HUES64 (cell line): ENCODE data around the gene SLC41A3.

Experiments
- H3K27ac ChIP-seq: 2 replicates; pipeline ENCODE4 v1.7.0; 2013; ENCODE audit warnings: low read depth, low read length, inconsistent platforms
- H3K27me3 ChIP-seq: 2 replicates; pipeline ENCODE4 v1.6.1; 2013; ENCODE audit warnings: mild to moderate bottlenecking, low read length; ENCODE audit not compliant: insufficient read depth
- H3K36me3 ChIP-seq: 2 replicates; pipeline ENCODE4 v1.6.1; 2013; ENCODE audit warnings: mild to moderate bottlenecking, low read length; ENCODE audit not compliant: insufficient read depth
- H3K4me1 ChIP-seq: 2 replicates; pipeline ENCODE4 v1.6.1; 2013; ENCODE audit warnings: mild to moderate bottlenecking, low read length, moderate library complexity; ENCODE audit not compliant: insufficient read depth
- H3K4me3 ChIP-seq: 2 replicates; pipeline ENCODE4 v1.5.1; 2013; ENCODE audit warnings: mild to moderate bottlenecking, low read length, moderate library complexity
- H3K9ac ChIP-seq: 2 replicates; pipeline ENCODE4 v1.6.1; 2013; ENCODE audit warnings: mild to moderate bottlenecking, low read depth, low read length
- H3K9me3 ChIP-seq: 2 replicates; pipeline ENCODE4 v1.6.1; 2013; ENCODE audit warnings: low read depth, low read length; ENCODE audit not compliant: insufficient read depth
- WGBS: fragments of 150-250, 120-280 bp; methylation state at CpG from one replicate; pipeline ENCODE4 v1.1.7; 2013; ENCODE audit warnings: missing lambda C conversion rate; 5-methylcytosine and 5-hydroxymethylcytosine counted together

Gene SLC41A3

DNA sequence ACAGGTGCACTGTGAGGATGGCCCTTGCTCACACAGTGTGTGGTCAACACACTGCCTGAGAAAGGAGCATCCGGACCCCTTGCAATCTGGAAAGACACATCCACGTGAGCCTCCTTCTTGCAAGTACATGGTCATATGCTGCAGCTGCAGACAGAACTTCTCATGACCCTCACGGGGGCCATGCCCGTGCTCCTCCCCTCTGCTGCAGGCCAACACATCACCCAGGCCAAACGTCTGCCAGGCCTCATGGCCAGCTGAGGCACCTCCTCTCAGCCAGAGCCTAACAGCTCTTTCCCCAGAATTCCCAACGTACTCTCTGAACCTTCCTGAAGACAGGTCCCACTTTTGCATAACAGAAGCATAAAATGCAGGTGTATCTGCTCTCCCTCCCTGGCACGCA lies 25.3 kb downstream of the SLC41A3 start:
- WGBS = 77% methylated on average over 7 of the region's 7 CpGs
- no peaks in the 10 kb centered on the region for H3K36me3 ChIP-seq
- no peak overlapping the region for H3K27ac ChIP-seq

DNA sequence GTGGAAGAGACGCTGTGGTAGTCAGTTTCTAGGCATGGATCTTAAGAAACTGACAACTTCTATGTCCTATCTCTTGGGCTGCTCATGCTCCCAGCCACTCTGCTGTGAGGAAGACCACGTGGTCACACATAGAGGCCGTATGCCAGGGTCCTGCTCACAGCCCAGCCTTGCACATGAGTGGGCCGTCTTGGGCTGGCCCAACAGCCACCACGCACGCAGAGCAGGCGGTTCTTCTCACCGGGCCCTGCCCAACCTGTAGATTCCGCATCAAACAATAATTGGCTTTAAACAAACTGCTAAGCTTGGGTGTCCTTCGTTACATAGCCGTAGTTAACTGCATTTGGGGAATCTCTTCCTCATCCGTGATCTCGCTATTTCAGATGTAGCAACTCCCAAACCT lies 26.0 kb downstream of the SLC41A3 start:
- no peak overlapping the region for H3K27ac ChIP-seq
- no peak overlapping the region for H3K4me3 ChIP-seq
- H3K36me3 ChIP-seq = no peaks in the 10 kb centered on the region
- no peak overlapping the region for H3K9ac ChIP-seq
- H3K4me1 ChIP-seq = no peaks in the 10 kb centered on the region
- H3K9me3 ChIP-seq = no peaks in the 10 kb centered on the region
- 93% methylated on average over 13 of the region's 13 CpGs for WGBS
- no peaks in the 10 kb centered on the region for H3K27me3 ChIP-seq

More for the DNA sequence above, 25.3 kb downstream of the SLC41A3 start:
- Histone ChIP-seq H3K4me1 (no peaks in the 10 kb centered on the region), H3K27me3 (no peaks in the 10 kb centered on the region), H3K9ac (no peak overlapping the region), H3K4me3 (no peak overlapping the region), H3K9me3 (no peaks in the 10 kb centered on the region)

DNA sequence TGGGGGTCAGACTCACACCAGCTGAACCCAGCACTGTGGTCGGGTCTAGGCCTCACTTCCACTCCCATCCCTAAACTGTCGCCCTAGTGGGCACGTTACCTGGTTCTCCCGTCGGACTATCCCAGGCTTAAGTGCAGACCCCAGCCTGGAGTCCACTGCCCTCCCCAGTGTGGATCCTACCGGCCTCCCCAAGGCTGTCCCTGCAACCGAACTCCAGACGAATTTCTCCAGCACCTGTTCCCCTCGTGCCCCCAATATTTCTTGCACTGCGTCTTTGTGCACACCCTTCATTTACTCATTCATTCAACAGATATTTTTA lies 26.5 kb downstream of the SLC41A3 start:
- Histone ChIP-seq H3K9ac (no peak overlapping the region), H3K27ac (no peak overlapping the region)
- WGBS = 81% methylated on average over 10 of the region's 10 CpGs

DNA sequence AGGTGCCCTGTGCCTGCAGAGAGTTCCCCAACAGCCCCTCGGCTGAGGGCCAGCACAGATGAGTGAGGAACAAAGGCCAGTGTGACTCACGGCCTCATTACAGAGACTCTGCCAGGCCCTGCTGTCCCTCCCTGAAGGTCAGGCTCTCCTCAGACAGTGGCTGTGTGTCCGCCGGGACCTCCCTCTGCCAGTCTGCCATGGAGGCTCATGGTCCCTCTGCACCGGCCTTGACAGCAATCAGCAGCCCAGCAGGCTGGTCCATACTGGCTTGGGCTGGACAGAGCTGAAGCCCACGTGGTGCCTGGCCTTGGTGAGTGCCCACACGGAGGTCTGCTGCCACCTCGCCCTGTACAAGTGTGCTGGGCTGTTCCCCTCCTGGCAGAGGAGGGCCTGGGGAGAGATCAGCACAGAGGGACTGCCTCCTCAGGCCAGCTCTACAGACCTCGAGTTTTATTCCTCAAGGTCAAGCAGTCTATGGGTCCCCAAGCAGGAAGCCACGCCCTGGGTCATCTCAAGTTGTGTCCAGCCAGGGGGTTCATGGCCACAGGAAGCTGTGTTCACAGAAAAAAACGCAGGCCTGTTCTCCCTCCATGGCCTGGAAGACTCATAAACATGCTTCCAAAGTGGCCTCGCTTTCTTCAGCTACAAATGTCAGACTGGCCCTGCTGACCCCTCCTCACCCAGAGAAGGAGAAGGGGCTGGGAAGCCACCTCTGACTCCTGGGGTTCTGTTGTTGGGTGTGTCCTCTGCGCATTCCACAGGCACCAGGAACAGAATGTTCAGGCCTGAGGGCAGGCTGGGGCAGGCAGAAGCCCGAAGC lies 27.0 kb downstream of the SLC41A3 start:
- WGBS = 84% methylated on average over 14 of the region's 14 CpGs
- Histone ChIP-seq H3K27ac (no peak overlapping the region), H3K9ac (no peak overlapping the region)

More for the DNA sequence above, 26.5 kb downstream of the SLC41A3 start:
- Histone ChIP-seq H3K4me3 (no peak overlapping the region), H3K4me1 (no peaks in the 10 kb centered on the region), H3K27me3 (no peaks in the 10 kb centered on the region), H3K36me3 (no peaks in the 10 kb centered on the region), H3K9me3 (no peaks in the 10 kb centered on the region)

DNA sequence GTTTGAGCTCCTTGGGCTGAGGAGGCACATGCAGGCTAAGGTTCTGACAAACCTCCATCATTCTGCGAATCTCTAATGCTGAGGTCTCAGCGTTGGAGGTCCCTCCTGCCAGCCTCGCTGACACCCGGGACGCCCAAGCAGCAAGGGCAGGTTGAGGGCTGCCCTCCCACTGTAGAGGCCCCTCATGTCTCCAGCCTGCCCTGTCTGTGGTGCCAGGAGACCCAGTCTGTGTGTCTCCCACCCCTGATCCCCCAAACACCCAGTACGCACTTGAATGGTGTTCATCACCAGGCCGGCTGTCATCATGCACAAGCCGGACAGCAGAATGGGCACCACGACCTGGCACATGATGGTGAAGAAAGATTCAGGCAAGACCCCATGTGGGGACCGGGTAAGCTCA lies 27.8 kb downstream of the SLC41A3 start:
- 92% methylated on average over 10 of the region's 10 CpGs for WGBS
- Histone ChIP-seq H3K9ac (no peak overlapping the region), H3K9me3 (no peaks in the 10 kb centered on the region)

More for the DNA sequence above, 27.0 kb downstream of the SLC41A3 start:
- Histone ChIP-seq H3K4me1 (no peaks in the 10 kb centered on the region), H3K9me3 (no peaks in the 10 kb centered on the region), H3K36me3 (no peaks in the 10 kb centered on the region), H3K4me3 (no peak overlapping the region), H3K27me3 (no peaks in the 10 kb centered on the region)

DNA sequence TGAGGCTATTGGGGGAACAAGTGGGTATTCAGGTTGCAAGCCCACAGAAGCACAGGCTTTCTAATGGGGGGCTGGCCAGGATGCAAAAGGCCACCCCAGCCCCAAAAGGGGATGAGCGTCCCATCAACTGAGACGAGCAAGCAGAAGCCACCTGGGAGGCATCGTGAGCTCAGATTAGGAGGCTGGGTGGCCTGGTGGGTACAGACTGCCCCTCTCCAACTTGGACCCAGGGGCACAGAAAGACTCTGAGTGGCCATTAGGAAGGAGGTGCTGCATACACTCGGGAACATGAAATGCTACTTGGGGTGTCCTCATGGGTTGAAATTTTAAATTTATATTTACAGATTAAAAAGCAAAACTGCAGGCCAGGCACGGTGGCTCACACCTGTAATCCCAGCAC lies 29.1 kb downstream of the SLC41A3 start:
- H3K4me3 ChIP-seq = no peak overlapping the region
- 98% methylated on average over 5 of the region's 5 CpGs for WGBS
- H3K36me3 ChIP-seq = no peaks in the 10 kb centered on the region
- no peaks in the 10 kb centered on the region for H3K27me3 ChIP-seq
- H3K9me3 ChIP-seq = no peaks in the 10 kb centered on the region
- H3K27ac ChIP-seq = no peak overlapping the region
- H3K4me1 ChIP-seq = no peaks in the 10 kb centered on the region
- no peak overlapping the region for H3K9ac ChIP-seq

More for the DNA sequence above, 27.8 kb downstream of the SLC41A3 start:
- H3K4me1 ChIP-seq = no peaks in the 10 kb centered on the region
- no peak overlapping the region for H3K27ac ChIP-seq
- no peaks in the 10 kb centered on the region for H3K36me3 ChIP-seq
- no peaks in the 10 kb centered on the region for H3K27me3 ChIP-seq
- H3K4me3 ChIP-seq = no peak overlapping the region

DNA sequence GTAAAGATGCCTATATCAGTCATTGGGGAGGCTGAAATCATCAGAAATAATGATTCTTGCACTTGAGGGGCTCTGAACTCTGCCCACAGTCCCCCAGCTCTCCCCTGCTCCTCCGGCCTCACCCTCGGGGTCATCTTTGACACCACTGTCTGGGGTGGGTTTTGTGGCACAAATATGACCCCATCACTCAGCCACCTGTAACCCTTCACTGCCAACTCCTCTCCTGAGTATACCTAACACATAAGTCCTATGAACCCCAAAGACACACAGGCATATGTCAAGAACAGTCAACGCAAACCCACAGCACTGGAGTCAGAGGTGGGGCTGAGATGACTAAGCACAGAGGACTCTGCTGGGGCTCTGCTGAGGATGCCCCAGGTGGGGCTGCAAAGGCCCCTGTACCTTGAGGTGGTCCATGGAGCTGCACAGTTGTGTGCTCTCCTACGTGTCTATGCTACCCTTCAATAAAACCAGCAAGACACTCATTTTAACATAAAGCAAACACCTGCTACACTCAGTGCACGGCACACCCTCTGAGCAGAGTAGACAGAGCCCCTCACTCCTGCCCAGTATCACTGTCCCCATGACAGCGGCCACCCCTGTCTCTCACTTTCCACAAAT lies 29.9 kb downstream of the SLC41A3 start:
- H3K9ac ChIP-seq = no peak overlapping the region
- H3K27ac ChIP-seq = no peak overlapping the region
- no peaks in the 10 kb centered on the region for H3K4me1 ChIP-seq
- H3K27me3 ChIP-seq = no peaks in the 10 kb centered on the region
- 95% methylated on average over 6 of the region's 6 CpGs for WGBS
- H3K36me3 ChIP-seq = no peaks in the 10 kb centered on the region
- no peak overlapping the region for H3K4me3 ChIP-seq
- H3K9me3 ChIP-seq = no peaks in the 10 kb centered on the region

DNA sequence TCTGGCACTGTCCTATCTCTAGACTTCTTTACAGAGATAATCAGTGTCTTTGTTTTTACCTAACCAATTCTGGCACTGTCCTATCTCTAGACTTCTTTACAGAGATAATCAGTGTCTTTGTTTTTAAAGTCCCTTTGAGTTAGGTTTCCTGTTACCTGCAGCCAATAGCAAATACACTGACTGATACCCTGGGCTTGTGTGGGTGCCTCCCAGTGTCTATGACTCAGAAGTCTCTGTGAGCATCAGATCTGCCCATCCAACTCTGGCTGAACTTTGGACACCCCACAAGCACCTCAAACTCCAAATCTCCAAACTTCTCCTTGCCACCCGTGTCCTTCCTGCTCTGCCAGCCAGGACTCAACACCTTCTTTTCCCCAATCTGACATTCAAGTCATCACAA lies 30.4 kb downstream of the SLC41A3 start:
- no peaks in the 10 kb centered on the region for H3K4me1 ChIP-seq
- WGBS = 84% methylated on average over 1 of the region's 1 CpG
- no peaks in the 10 kb centered on the region for H3K27me3 ChIP-seq
- H3K9me3 ChIP-seq = no peaks in the 10 kb centered on the region
- no peak overlapping the region for H3K27ac ChIP-seq
- H3K4me3 ChIP-seq = no peak overlapping the region
- H3K9ac ChIP-seq = no peak overlapping the region
- no peaks in the 10 kb centered on the region for H3K36me3 ChIP-seq

DNA sequence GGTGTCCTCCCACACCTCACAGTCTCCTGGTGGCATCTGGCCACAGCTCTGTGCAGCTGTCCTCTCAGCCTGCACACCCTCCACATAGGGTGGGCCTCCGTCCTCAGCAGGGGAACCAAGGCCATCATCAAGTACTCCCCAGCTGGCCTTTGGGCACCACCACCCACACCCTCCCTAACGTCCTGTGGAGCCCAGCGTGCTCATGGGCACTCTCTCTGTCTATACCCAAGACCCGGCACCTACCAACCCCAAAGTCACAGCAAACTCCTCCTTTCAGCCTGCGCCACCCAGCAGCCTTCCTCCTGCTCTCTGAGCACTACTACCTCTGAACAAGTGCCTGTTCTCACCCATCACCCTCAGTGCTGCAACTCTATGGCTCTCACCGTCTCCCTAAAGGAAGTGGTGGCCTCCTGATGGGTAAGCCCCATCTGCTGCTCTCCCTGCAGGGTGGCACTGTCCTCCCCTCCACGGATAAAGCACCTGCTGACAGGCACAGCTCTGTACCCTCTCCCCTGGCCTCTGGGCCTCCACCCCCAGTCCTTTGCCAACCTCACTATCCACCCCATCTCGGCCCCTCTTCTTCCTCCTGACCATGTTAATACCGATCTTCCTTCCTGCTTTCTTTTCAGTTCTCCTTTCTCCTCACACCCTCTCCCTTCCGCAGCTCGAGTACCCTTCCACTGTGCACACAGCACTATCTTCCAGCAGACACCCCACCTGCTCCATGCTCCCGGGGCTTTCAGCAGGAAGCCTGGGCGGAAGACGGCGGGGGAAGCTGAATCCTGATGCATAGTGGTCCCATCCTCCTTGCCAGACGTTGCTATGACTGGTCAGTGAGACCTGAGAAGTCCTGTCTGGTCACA lies 31.5 kb downstream of the SLC41A3 start:
- Histone ChIP-seq H3K27me3 (no peaks in the 10 kb centered on the region), H3K36me3 (no peaks in the 10 kb centered on the region), H3K4me1 (no peaks in the 10 kb centered on the region), H3K4me3 (no peak overlapping the region), H3K9ac (no peak overlapping the region), H3K27ac (no peak overlapping the region), H3K9me3 (no peaks in the 10 kb centered on the region)
- 88% methylated on average over 16 of the region's 16 CpGs for WGBS

DNA sequence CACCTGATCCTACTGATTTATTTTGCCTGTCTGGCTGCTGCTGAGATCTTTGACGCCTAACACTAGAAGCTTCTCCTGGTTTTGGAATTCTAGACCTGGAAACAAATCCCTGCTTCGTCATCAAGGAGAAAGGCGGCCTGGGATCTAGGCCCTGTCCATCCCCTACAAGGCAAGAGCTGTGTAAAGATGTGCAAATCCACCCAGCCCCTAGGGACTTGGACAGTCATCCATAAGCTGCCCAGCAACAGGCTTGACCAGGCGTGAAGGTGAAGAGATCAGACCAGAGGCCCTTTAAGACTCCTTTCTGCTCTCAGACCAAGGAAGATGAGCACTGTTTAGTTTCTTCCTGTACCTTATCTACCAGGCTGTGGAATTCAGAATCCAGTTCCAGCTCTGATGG lies 32.2 kb downstream of the SLC41A3 start:
- no peak overlapping the region for H3K4me3 ChIP-seq
- H3K36me3 ChIP-seq = no peaks in the 10 kb centered on the region
- WGBS = 95% methylated on average over 4 of the region's 4 CpGs
- no peak overlapping the region for H3K27ac ChIP-seq
- H3K4me1 ChIP-seq = no peaks in the 10 kb centered on the region
- H3K9ac ChIP-seq = no peak overlapping the region
- H3K27me3 ChIP-seq = no peaks in the 10 kb centered on the region
- no peaks in the 10 kb centered on the region for H3K9me3 ChIP-seq

DNA sequence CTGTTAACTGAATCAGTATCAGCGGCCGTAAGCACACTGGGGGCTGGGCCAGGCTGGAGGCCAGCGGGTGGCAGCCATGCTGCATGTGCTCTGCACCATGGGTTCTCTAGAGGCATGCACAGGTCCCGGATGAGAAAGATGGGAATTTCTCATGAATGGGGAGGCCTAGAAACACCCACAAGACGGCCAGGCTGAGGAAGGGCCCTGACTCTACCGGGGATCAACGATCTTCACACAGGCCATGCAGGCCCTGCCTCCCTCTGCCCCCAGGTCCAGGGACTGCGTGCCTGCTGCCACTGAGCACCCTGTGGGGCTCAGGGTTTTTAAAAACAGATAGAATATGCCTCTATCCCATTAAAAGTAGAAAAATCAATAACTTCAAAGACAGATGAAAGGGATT lies 32.7 kb downstream of the SLC41A3 start:
- Histone ChIP-seq H3K36me3 (no peaks in the 10 kb centered on the region), H3K4me1 (no peaks in the 10 kb centered on the region), H3K27ac (no peak overlapping the region), H3K4me3 (no peak overlapping the region), H3K27me3 (no peaks in the 10 kb centered on the region), H3K9ac (no peak overlapping the region), H3K9me3 (no peaks in the 10 kb centered on the region)
- 79% methylated on average over 8 of the region's 8 CpGs for WGBS
